CD14-positive monocyte (primary cell): Measurements from ENCODE around the gene KRTAP3-1. TPM values are rescaled to one million over a fixed set of nuclear protein-coding genes. Genes with fewer than 3 reads are reported as not detected.

Source experiments
- DNase-seq, 3 donors: peaks; one replicate each; pipeline ENCODE4 v3.0.0-alpha.2; 2011 to 2022
- H2AFZ ChIP-seq: 2 replicates; pipeline ENCODE4 v1.6.0; 2012; ENCODE audit warnings: mild to moderate bottlenecking, low read depth, low read length, inconsistent platforms; ENCODE audit not compliant: insufficient read depth, poor library complexity, severe bottlenecking
- H3K27ac ChIP-seq, 2 donors: 1 replicate in 1 of 2; 2 replicates in 1 of 2; pipeline ENCODE4 v1.5.1; 2012 to 2013; ENCODE audit warnings: low read length in 2 of 2, control low read depth in 1 of 2, inconsistent platforms in 1 of 2, low read depth in 1 of 2, mild to moderate bottlenecking in 1 of 2
- H3K27me3 ChIP-seq, 2 donors: one replicate each; pipeline versions ENCODE4 v1.6.0 to v1.6.1; 2011 to 2013; ENCODE audit warnings: low read length in 2 of 2; ENCODE audit not compliant: control insufficient read depth in 2 of 2, insufficient read depth in 2 of 2
- H3K36me3 ChIP-seq, 2 donors: replicated peaks in 1 of 2; 1 replicate in 1 of 2; 2 replicates in 1 of 2; pipeline versions ENCODE4 v1.5.1 to v1.6.1; 2012 to 2013; ENCODE audit warnings: low read length in 2 of 2, control low read depth in 1 of 2, inconsistent platforms in 1 of 2, mild to moderate bottlenecking in 1 of 2; ENCODE audit not compliant: insufficient read depth in 2 of 2, control insufficient read depth in 1 of 2
- H3K4me1 ChIP-seq, 2 donors: 1 replicate in 1 of 2; 2 replicates in 1 of 2; pipeline versions ENCODE4 v1.5.1 to v1.6.1; 2012 to 2013; ENCODE audit warnings: low read length in 2 of 2, control low read depth in 1 of 2, inconsistent platforms in 1 of 2, mild to moderate bottlenecking in 1 of 2, moderate library complexity in 1 of 2; ENCODE audit not compliant: insufficient read depth in 2 of 2, control insufficient read depth in 1 of 2
- H3K4me2 ChIP-seq: replicated peaks from 2 replicates; pipeline ENCODE3; 2012; ENCODE audit warnings: low read length, moderate library complexity, mild to moderate bottlenecking; ENCODE audit not compliant: poor library complexity, severe bottlenecking; ENCODE audit errors: extremely low read depth
- H3K4me3 ChIP-seq, 3 experiments: fragments of 200-600 bp in 1 of 3; sonication (generic) in 1 of 3; replicated peaks in 1 of 3; 1 replicate in 2 of 3; 2 replicates in 1 of 3; pipeline ENCODE4 v1.5.1; 2011 to 2013; ENCODE audit warnings: low read length in 3 of 3, mild to moderate bottlenecking in 3 of 3, control low read depth in 2 of 3, low read depth in 2 of 3, inconsistent platforms in 1 of 3, moderate library complexity in 1 of 3
- H3K79me2 ChIP-seq: 2 replicates; pipeline ENCODE4 v1.6.0; 2012; ENCODE audit warnings: mild to moderate bottlenecking, control low read depth, inconsistent platforms, low read length, moderate library complexity; ENCODE audit not compliant: insufficient read depth
- H3K9ac ChIP-seq: 2 replicates; pipeline ENCODE4 v1.6.0; 2017; ENCODE audit warnings: low read length, mild to moderate bottlenecking; ENCODE audit not compliant: insufficient read depth, poor library complexity, severe bottlenecking
- H3K9me3 ChIP-seq, 2 donors: replicated peaks in 1 of 2; 1 replicate in 1 of 2; 2 replicates in 1 of 2; pipeline versions ENCODE4 v1.5.1 to v1.6.1; 2012 to 2013; ENCODE audit warnings: low read length in 2 of 2, control low read depth in 1 of 2; ENCODE audit not compliant: control insufficient read depth in 1 of 2, insufficient read depth in 1 of 2
- H4K20me1 ChIP-seq: 2 replicates; pipeline ENCODE4 v1.6.0; 2012; ENCODE audit warnings: mild to moderate bottlenecking, low read length, control low read depth, moderate library complexity; ENCODE audit not compliant: insufficient read depth
- H3K27ac Mint-ChIP-seq, 7 donors: one replicate each; pipeline ENCODE4 v1.8.0; 2020; ENCODE audit warnings: mild to moderate bottlenecking in 7 of 7, mixed read lengths in 7 of 7, moderate library complexity in 6 of 7, inconsistent platforms in 2 of 7
- H3K27me3 Mint-ChIP-seq, 3 donors: one replicate each; pipeline ENCODE4 v1.8.0; 2021 to 2022; ENCODE audit warnings: low read depth in 3 of 3, mild to moderate bottlenecking in 3 of 3, mixed read lengths in 3 of 3, moderate library complexity in 3 of 3, inconsistent platforms in 1 of 3
- H3K36me3 Mint-ChIP-seq, 2 donors: one replicate each; pipeline ENCODE4 v1.8.0; 2020; ENCODE audit warnings: mixed read lengths in 2 of 2, inconsistent platforms in 1 of 2, mild to moderate bottlenecking in 1 of 2
- H3K4me1 Mint-ChIP-seq: one replicate; pipeline ENCODE4 v1.8.0; 2020; ENCODE audit warnings: mild to moderate bottlenecking, mixed read lengths
- H3K4me3 Mint-ChIP-seq, 2 donors: one replicate each; pipeline ENCODE4 v1.8.0; 2020; ENCODE audit warnings: mild to moderate bottlenecking in 2 of 2, mixed read lengths in 2 of 2, moderate library complexity in 1 of 2
- H3K9me3 Mint-ChIP-seq, 7 donors: one replicate each; pipeline ENCODE4 v1.8.0; 2020 to 2022; ENCODE audit warnings: mixed read lengths in 7 of 7, mild to moderate bottlenecking in 6 of 7, moderate library complexity in 6 of 7, inconsistent platforms in 2 of 7
- CTCF ChIP-seq: fragments of 200-600 bp; IDR thresholded peaks from one replicate; pipeline ENCODE4 v1.8.0; 2022; ENCODE audit warnings: antibody characterized with exemption, mild to moderate bottlenecking
- WGBS: methylation state at CpG from one replicate; pipeline ENCODE4 v1.1.5; 2013; ENCODE audit warnings: missing lambda C conversion rate; ENCODE audit not compliant: insufficient coverage; 5-methylcytosine and 5-hydroxymethylcytosine counted together
- intact Hi-C, 2 donors: fragments of 100-400 bp; cut with micrococcal nuclease; formaldehyde crosslinking; loops; one replicate each; pipeline versions ENCODE4 v1.15.0 to v1.15.1; 2023
- polyA plus RNA-seq, 3 donors: library from polyadenylated mRNA; depleted of rRNA in 1 of 3; unstranded in 2 of 3; stranded (reverse) in 1 of 3; fragments of 300-500 nt in 2 of 3; fragments of >200 nt in 1 of 3; fragmentation: Illumina TruSeq in 2 of 3; gene quantifications; 1 replicate in 2 of 3; 2 replicates in 1 of 3; pipeline ENCODE4 v1.2.3, GENCODE V29; 2012 to 2021

The KRTAP3-1 gene
- polyA plus RNA-seq, 3 donors, result not detected

GRCh38 chr17:41004397-41004796 lies 4.5 kb downstream of the KRTAP3-1 start:
- TF ChIP-seq CTCF, result no peak
- H3K27me3 ChIP-seq, result no peaks in the 10 kb centered on the region
- H2AFZ ChIP-seq, result no peak overlapping the region
- Mint-ChIP-seq H3K4me1 (no peaks in the 10 kb centered on the region), H3K27ac (no peak overlapping the region), H3K9me3 (peaks cover 0 to 4% (median 0%) of the 10 kb centered on the region in 7 donors), H3K4me3 (no peak overlapping the region), H3K27me3 (peaks cover 6 to 16% (median 8%) of the 10 kb centered on the region in 3 donors), H3K36me3 (no peaks in the 10 kb centered on the region)
- no peaks in the 10 kb centered on the region for H3K36me3 ChIP-seq
- H3K9ac ChIP-seq, result no peak overlapping the region
- no peaks in the 10 kb centered on the region for H3K79me2 ChIP-seq
- no peaks in the 10 kb centered on the region for H3K9me3 ChIP-seq
- intact Hi-C loops, result no loop called here
- no peaks in the 10 kb centered on the region for H3K4me1 ChIP-seq
- no peaks in the 10 kb centered on the region for H4K20me1 ChIP-seq
- no peak overlapping the region for H3K27ac ChIP-seq
- no peak overlapping the region for H3K4me2 ChIP-seq
- DNase-seq, result no peak
- WGBS, result 100% methylated on average over 2 of the region's 3 CpGs
- H3K4me3 ChIP-seq, result no peak overlapping the region

- Histone ChIP-seq H3K27me3 (no peaks in the 10 kb centered on the region), H3K36me3 (no peaks in the 10 kb centered on the region), H3K79me2 (no peaks in the 10 kb centered on the region), H4K20me1 (no peaks in the 10 kb centered on the region), H3K27ac (no peak overlapping the region), H3K4me2 (no peak overlapping the region), H3K9me3 (no peaks in the 10 kb centered on the region), H3K4me1 (no peaks in the 10 kb centered on the region), H2AFZ (no peak overlapping the region), H3K4me3 (no peak overlapping the region), H3K9ac (no peak overlapping the region)
- no peak for DNase-seq
- WGBS, result 20% methylated on average over 1 of the region's 4 CpGs
- intact Hi-C loops, result no loop called here
- TF ChIP-seq CTCF, result no peak
- Mint-ChIP-seq H3K27me3 (peaks cover 8 to 16% (median 9%) of the 10 kb centered on the region in 3 donors), H3K4me3 (no peak overlapping the region), H3K27ac (no peak overlapping the region), H3K9me3 (peaks cover 0 to 4% (median 0%) of the 10 kb centered on the region in 7 donors), H3K36me3 (no peaks in the 10 kb centered on the region), H3K4me1 (no peaks in the 10 kb centered on the region)
These were observed 5.0 kb downstream of the KRTAP3-1 start for GRCh38 chr17:41003926-41004325.
